ENCODE results near the gene CRYBA4. TPM values are rescaled to one million over a fixed set of nuclear protein-coding genes. Genes with fewer than 3 reads are reported as not detected.

The CRYBA4 gene
- total and polyA plus RNA-seq, 10 of the 15 experiments (the other 5 are each of a cell fraction or from before 2014, with no cell fraction given) = 0.12 to 0.17 TPM; not detected in 8

- Histone ChIP-seq H2AFZ (ENCODE audit: control insufficient read depth, low read depth, low read length) (no peak overlapping the region), H3K27ac (ENCODE audit: control insufficient read depth, insufficient read depth) (no peak overlapping the region), H4K20me1 (ENCODE audit: control insufficient read depth, insufficient read depth) (no peaks in the 10 kb centered on the region), H3K36me3 (ENCODE audit: control insufficient read depth in 2 of 2, insufficient read depth in 2 of 2, low read length in 1 of 2) (no peaks in the 10 kb centered on the region), H3K9me3 (replicated peaks; ENCODE audit: control insufficient read depth, insufficient read depth, low read length) (no peaks in the 10 kb centered on the region), H3K4me1 (ENCODE audit: control insufficient read depth, insufficient read depth, low read length) (peaks cover 20% of the 10 kb centered on the region), H3K9ac (ENCODE audit: control insufficient read depth, insufficient read depth, low read length) (no peak overlapping the region), H3K4me3 (no peak overlapping the region), H3K79me2 (ENCODE audit: control insufficient read depth, insufficient read depth, low read length) (no peaks in the 10 kb centered on the region), H3K27me3 (replicated peaks in 1 of 2; ENCODE audit: control insufficient read depth in 2 of 2, insufficient read depth in 2 of 2, low read length in 1 of 2) (no peaks in the 10 kb centered on the region), H3K4me2 (ENCODE audit: control insufficient read depth, insufficient read depth) (no peak overlapping the region)
- DNase-seq (ENCODE audit: low read depth, low spot score) (no peak), FAIRE-seq (no peak), ATAC-seq (no peak)
- intact Hi-C loops (cut with micrococcal nuclease; ENCODE audit: unreplicated experiment) (no loop called here), in situ Hi-C loops (cut with MboI) (no loop called here)
- ChIA-PET RAD21 (ENCODE audit: unreplicated experiment) (interaction anchor here (0.6 to 1.1 kb wide), 2 partner anchors 16 to 117 kb away, joined by 3 to 4 read pairs; no protein-coding TSS in a partner anchor), POLR2A (interaction anchor here (0.5 to 5.7 kb wide), 4 partner anchors 11 to 57 kb away, joined by 3 to 62 read pairs (median 4); partner anchors contain the start of genes CRYBB1 and TPST2), SMC1A (ENCODE audit: uncharacterized antibody, unreplicated experiment) (interaction anchor here (1.5 kb wide), 2 partner anchors 10 to 13 kb away, joined by 5 to 6 read pairs; no protein-coding TSS in a partner anchor), CTCF (interaction anchor here (1.3 to 1.7 kb wide), 3 partner anchors 9 to 17 kb away, joined by 3 to 8 read pairs (median 6); no protein-coding TSS in a partner anchor)
- TF ChIP-seq BCL11A (IDR thresholded peaks at IDR 0.05; ENCODE audit: low read depth, low read length) (no peak), TAF1 (IDR thresholded peaks at IDR 0.05; ENCODE audit: borderline replicate concordance, low read depth, low read length) (no peak), CTCF (IDR thresholded peaks at IDR 0.05 in 2 of 3, conservative IDR thresholded peaks at IDR 0.05 in 1 of 3; ENCODE audit: control insufficient read depth in 2 of 3, extremely low read depth in 1 of 3, insufficient read depth in 1 of 3, low read depth in 3 of 3, low read length in 3 of 3) (no peak), FOXM1 (IDR thresholded peaks at IDR 0.05; ENCODE audit: low read depth, low read length) (no peak), NR2C2 (IDR thresholded peaks at IDR 0.05; ENCODE audit: borderline replicate concordance, control insufficient read depth, insufficient read length, low read depth) (no peak), SMARCA5 (IDR thresholded peaks at IDR 0.05) (no peak)
- WGBS (ENCODE audit: insufficient coverage, insufficient replicate concordance, low lambda C conversion rate, missing lambda C conversion rate) = 92% methylated on average over 4 of the region's 4 CpGs
- BruUV-seq (replicated peaks) = no TSS peak
Measured at GRCh38 chr22:26606611-26607010, 15.2 kb upstream of the CRYBA4 start.
